H9 (cell line): ENCODE results near the gene ACVR1B. TPM values are rescaled to one million over a fixed set of nuclear protein-coding genes. Genes with fewer than 3 reads are reported as not detected.

ENCODE experiments used
- DNase-seq: peaks from one replicate; pipeline ENCODE4 v3.0.0-alpha.2; 2017
- H2AFZ ChIP-seq: one replicate; pipeline ENCODE4 v1.6.1; 2013; ENCODE audit warnings: mild to moderate bottlenecking, low read length, control low read depth, moderate library complexity
- H2AK5ac ChIP-seq: 2 replicates; pipeline ENCODE4 v1.6.1; 2013; ENCODE audit warnings: low read length, control low read depth, mixed read lengths; ENCODE audit not compliant: insufficient read length
- H2BK120ac ChIP-seq: one replicate; pipeline ENCODE4 v1.6.1; 2013; ENCODE audit warnings: low read depth, mild to moderate bottlenecking, low read length, control low read depth, inconsistent platforms; ENCODE audit not compliant: poor library complexity, severe bottlenecking
- H2BK12ac ChIP-seq: 2 replicates; pipeline ENCODE4 v1.6.1; 2013; ENCODE audit warnings: low read length, control low read depth, mixed read lengths, low read depth; ENCODE audit not compliant: insufficient read length
- H2BK15ac ChIP-seq: 2 replicates; pipeline ENCODE4 v1.6.1; 2013; ENCODE audit warnings: low read depth, low read length, control low read depth
- H2BK20ac ChIP-seq: one replicate; pipeline ENCODE4 v1.6.1; 2013; ENCODE audit warnings: low read depth, mild to moderate bottlenecking, low read length, control low read depth, inconsistent platforms; ENCODE audit not compliant: poor library complexity, severe bottlenecking
- H2BK5ac ChIP-seq: 2 replicates; pipeline ENCODE4 v1.6.1; 2013; ENCODE audit warnings: low read length, control low read depth, mixed read lengths; ENCODE audit not compliant: insufficient read length
- H3K14ac ChIP-seq: 2 replicates; pipeline ENCODE4 v1.6.1; 2013; ENCODE audit warnings: low read length, control low read depth; ENCODE audit not compliant: insufficient read depth
- H3K18ac ChIP-seq: 2 replicates; pipeline ENCODE4 v1.6.1; 2013; ENCODE audit warnings: low read depth, mild to moderate bottlenecking, mixed read lengths, low read length, control low read depth; ENCODE audit not compliant: insufficient read length
- H3K23ac ChIP-seq: 2 replicates; pipeline ENCODE4 v1.6.1; 2013; ENCODE audit warnings: low read length, control low read depth, mixed read lengths, low read depth; ENCODE audit not compliant: insufficient read length
- H3K23me2 ChIP-seq: 2 replicates; pipeline ENCODE4 v1.6.1; 2013; ENCODE audit warnings: low read depth, mild to moderate bottlenecking, mixed read lengths, low read length, control low read depth; ENCODE audit not compliant: insufficient read length, poor library complexity, severe bottlenecking
- H3K27ac ChIP-seq: 2 replicates; pipeline ENCODE4 v1.5.1; 2013; ENCODE audit warnings: low read length, control low read depth, mixed read lengths, low read depth; ENCODE audit not compliant: insufficient read length
- H3K27me3 ChIP-seq: 2 replicates; pipeline ENCODE4 v1.6.1; 2013; ENCODE audit warnings: low read length, control low read depth, inconsistent platforms; ENCODE audit not compliant: insufficient read depth
- H3K4ac ChIP-seq: 2 replicates; pipeline ENCODE4 v1.6.1; 2013; ENCODE audit warnings: low read depth, mild to moderate bottlenecking, control low read depth, inconsistent platforms, low read length, moderate library complexity
- H3K4me1 ChIP-seq: 2 replicates; pipeline ENCODE4 v1.6.1; 2013; ENCODE audit warnings: low read length, control low read depth, inconsistent platforms; ENCODE audit not compliant: insufficient read depth
- H3K4me2 ChIP-seq: 2 replicates; pipeline ENCODE4 v1.6.1; 2013; ENCODE audit warnings: low read length, control low read depth, mixed read lengths; ENCODE audit not compliant: insufficient read length, insufficient read depth
- H3K56ac ChIP-seq: 2 replicates; pipeline ENCODE4 v1.6.1; 2013; ENCODE audit warnings: low read depth, mild to moderate bottlenecking, mixed read lengths, low read length, control low read depth; ENCODE audit not compliant: insufficient read length
- H3K79me1 ChIP-seq: 2 replicates; pipeline ENCODE4 v1.6.1; 2013; ENCODE audit warnings: low read depth, mild to moderate bottlenecking, moderate library complexity, low read length, control low read depth, inconsistent platforms; ENCODE audit not compliant: insufficient read depth, poor library complexity, severe bottlenecking
- H3K79me2 ChIP-seq: 2 replicates; pipeline ENCODE4 v1.6.1; 2013; ENCODE audit warnings: low read length, control low read depth, inconsistent platforms; ENCODE audit not compliant: insufficient read depth
- H3K9ac ChIP-seq: 2 replicates; pipeline ENCODE4 v1.6.1; 2013; ENCODE audit warnings: low read length, control low read depth, mixed read lengths; ENCODE audit not compliant: insufficient read length; ENCODE audit errors: extremely low read depth
- H3K9me3 ChIP-seq: one replicate; pipeline ENCODE4 v1.6.1; 2013; ENCODE audit warnings: low read depth, low read length, inconsistent platforms; ENCODE audit not compliant: control insufficient read depth
- H3T11ph ChIP-seq: one replicate; pipeline ENCODE4 v1.6.1; 2013; ENCODE audit warnings: mild to moderate bottlenecking, low read length, control low read depth, inconsistent platforms
- H4K20me1 ChIP-seq: one replicate; pipeline ENCODE4 v1.6.1; 2013; ENCODE audit not compliant: control insufficient read depth, insufficient read length, insufficient read depth
- H4K5ac ChIP-seq: 2 replicates; pipeline ENCODE4 v1.6.1; 2013; ENCODE audit warnings: low read depth, mild to moderate bottlenecking, mixed read lengths, low read length, control low read depth; ENCODE audit not compliant: insufficient read length
- H4K8ac ChIP-seq: replicated peaks from 2 replicates; pipeline ENCODE4 v1.6.1; 2013; ENCODE audit warnings: low read length, control low read depth, mixed read lengths, low read depth; ENCODE audit not compliant: insufficient read length
- H4K91ac ChIP-seq: 2 replicates; pipeline ENCODE4 v1.6.1; 2013; ENCODE audit warnings: low read depth, mild to moderate bottlenecking, moderate library complexity, mixed read lengths, low read length, control low read depth; ENCODE audit not compliant: insufficient read length
- H3K27ac Mint-ChIP-seq, 3 experiments: 2 replicates in 2 of 3; 3 replicates in 1 of 3; pipeline ENCODE4 v1.8.0; 2020 to 2021; ENCODE audit warnings: mixed read lengths in 3 of 3, mild to moderate bottlenecking in 1 of 3, moderate library complexity in 1 of 3
- H3K27me3 Mint-ChIP-seq: 2 replicates; pipeline ENCODE4 v1.8.0; 2021; ENCODE audit warnings: low read depth, mild to moderate bottlenecking, moderate library complexity, mixed read lengths
- H3K36me3 Mint-ChIP-seq, 3 experiments: 2 replicates in 2 of 3; 3 replicates in 1 of 3; pipeline ENCODE4 v1.8.0; 2020 to 2021; ENCODE audit warnings: low read depth in 3 of 3, mixed read lengths in 3 of 3; ENCODE audit not compliant: insufficient read depth in 1 of 3
- H3K4me1 Mint-ChIP-seq, 2 experiments: 2 replicates each; pipeline ENCODE4 v1.8.0; 2020; ENCODE audit warnings: mixed read lengths in 2 of 2
- H3K4me3 Mint-ChIP-seq, 2 experiments: 2 replicates in 1 of 2; 3 replicates in 1 of 2; pipeline ENCODE4 v1.8.0; 2020 to 2021; ENCODE audit warnings: mild to moderate bottlenecking in 2 of 2, mixed read lengths in 2 of 2, moderate library complexity in 1 of 2
- H3K9me3 Mint-ChIP-seq, 2 experiments: 2 replicates in 1 of 2; 3 replicates in 1 of 2; pipeline ENCODE4 v1.8.0; 2020; ENCODE audit warnings: mild to moderate bottlenecking in 2 of 2, mixed read lengths in 2 of 2, moderate library complexity in 1 of 2
- WGBS: extraction: QIAGEN DNeasy Blood & Tissue Kit; methylation state at CpG from one replicate; pipeline ENCODE4 v1.1.7; 2013; ENCODE audit warnings: missing lambda C conversion rate, low lambda C conversion rate, mixed read lengths; ENCODE audit not compliant: insufficient read length; ENCODE audit errors: extremely low coverage; 5-methylcytosine and 5-hydroxymethylcytosine counted together
- total RNA-seq: library from RNA; stranded (reverse); gene quantifications from 2 replicates; pipeline ENCODE4 v1.2.1, GENCODE V29; 2021
- TF ChIP-seq, protein P1 (sequence below): fragments of 200-600 bp; sonication (generic); conservative IDR thresholded peaks from 3 replicates; pipeline ENCODE4 v1.8.0; 2021; ENCODE audit warnings: antibody characterized with exemption, mild to moderate bottlenecking

Gene ACVR1B
- total RNA-seq, 1 experiment from 2014 or later = 16.3 TPM

DNA sequence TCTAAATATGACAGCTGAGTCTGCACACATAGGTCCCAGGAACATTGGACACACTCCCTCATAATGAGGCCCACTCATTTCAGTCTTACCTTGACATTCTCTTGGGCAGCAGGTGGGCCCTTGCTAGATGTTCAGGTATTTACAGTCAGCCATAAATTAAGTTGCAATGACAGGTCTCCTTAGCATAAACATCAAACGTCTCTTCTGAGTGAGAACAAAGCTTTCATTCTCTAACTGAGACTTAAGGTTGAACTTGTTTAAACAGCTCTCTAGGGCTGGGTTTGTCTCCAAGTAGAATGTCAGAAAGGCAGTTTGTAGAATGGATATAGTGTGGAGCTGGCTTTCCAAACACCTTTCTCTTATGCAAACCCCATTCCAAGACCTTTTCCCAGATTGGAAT, 10.3 kb downstream of the ACVR1B start:
- peaks cover 5 to 6% of the 10 kb centered on the region in 2 experiments; a peak in 3 of 5 replicates for H3K9me3 Mint-ChIP-seq
- H2AFZ ChIP-seq = no peak overlapping the region
- H4K5ac ChIP-seq = no peak overlapping the region
- no peak overlapping the region for H3K23ac ChIP-seq
- H2BK120ac ChIP-seq = no peak overlapping the region
- no peak overlapping the region for H2BK5ac ChIP-seq
- H3K27ac ChIP-seq = no peak overlapping the region
- H4K8ac ChIP-seq = no peak overlapping the region
- no peak overlapping the region for H3K27ac Mint-ChIP-seq
- H3K4me1 ChIP-seq = no peaks in the 10 kb centered on the region
- no peaks in the 10 kb centered on the region for H3K79me1 ChIP-seq
- no peak overlapping the region for H3K4me2 ChIP-seq
- TF ChIP-seq, protein P1, sequence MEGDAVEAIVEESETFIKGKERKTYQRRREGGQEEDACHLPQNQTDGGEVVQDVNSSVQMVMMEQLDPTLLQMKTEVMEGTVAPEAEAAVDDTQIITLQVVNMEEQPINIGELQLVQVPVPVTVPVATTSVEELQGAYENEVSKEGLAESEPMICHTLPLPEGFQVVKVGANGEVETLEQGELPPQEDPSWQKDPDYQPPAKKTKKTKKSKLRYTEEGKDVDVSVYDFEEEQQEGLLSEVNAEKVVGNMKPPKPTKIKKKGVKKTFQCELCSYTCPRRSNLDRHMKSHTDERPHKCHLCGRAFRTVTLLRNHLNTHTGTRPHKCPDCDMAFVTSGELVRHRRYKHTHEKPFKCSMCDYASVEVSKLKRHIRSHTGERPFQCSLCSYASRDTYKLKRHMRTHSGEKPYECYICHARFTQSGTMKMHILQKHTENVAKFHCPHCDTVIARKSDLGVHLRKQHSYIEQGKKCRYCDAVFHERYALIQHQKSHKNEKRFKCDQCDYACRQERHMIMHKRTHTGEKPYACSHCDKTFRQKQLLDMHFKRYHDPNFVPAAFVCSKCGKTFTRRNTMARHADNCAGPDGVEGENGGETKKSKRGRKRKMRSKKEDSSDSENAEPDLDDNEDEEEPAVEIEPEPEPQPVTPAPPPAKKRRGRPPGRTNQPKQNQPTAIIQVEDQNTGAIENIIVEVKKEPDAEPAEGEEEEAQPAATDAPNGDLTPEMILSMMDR = no peak
- H3T11ph ChIP-seq = no peak overlapping the region
- no peaks in the 10 kb centered on the region for H3K9me3 ChIP-seq
- no peaks in the 10 kb centered on the region for H3K27me3 ChIP-seq
- H3K23me2 ChIP-seq = no peaks in the 10 kb centered on the region
- no peaks in the 10 kb centered on the region for H3K27me3 Mint-ChIP-seq
- no peak overlapping the region for H2BK12ac ChIP-seq
- no peak overlapping the region for H2BK15ac ChIP-seq
- DNase-seq = no peak
- no peak overlapping the region for H3K4me3 Mint-ChIP-seq
- H2AK5ac ChIP-seq = no peak overlapping the region
- peaks cover 10 to 52% (median 12%) of the 10 kb centered on the region in 3 experiments for H3K36me3 Mint-ChIP-seq
- H4K20me1 ChIP-seq = no peaks in the 10 kb centered on the region
- no peak overlapping the region for H3K9ac ChIP-seq
- no peak overlapping the region for H4K91ac ChIP-seq
- WGBS = no CpG with 5 or more reads among the region's 1 CpG
- H3K4ac ChIP-seq = no peak overlapping the region
- no peaks in the 10 kb centered on the region; the same call in 1 of the 2 replicates for H3K79me2 ChIP-seq
- peaks cover 8 to 11% of the 10 kb centered on the region in 2 experiments; a peak in 3 of 4 replicates for H3K4me1 Mint-ChIP-seq
- no peak overlapping the region for H3K56ac ChIP-seq
- no peak overlapping the region for H2BK20ac ChIP-seq
- no peak overlapping the region for H3K18ac ChIP-seq
- H3K14ac ChIP-seq = no peak overlapping the region
